Sigmoid colon (tissue), 7 donors: Measurements from ENCODE around the gene LTB. TPM values are rescaled to one million over a fixed set of nuclear protein-coding genes. Genes with fewer than 3 reads are reported as not detected.

Experiments
- DNase-seq: peaks from one replicate; pipeline ENCODE4 v3.0.0-alpha.2; 2019
- H3K27ac ChIP-seq, 4 donors: fragments of 200-600 bp; sonication (generic); one replicate each; pipeline ENCODE4 v1.5.1; 2016 to 2019; ENCODE audit warnings: mild to moderate bottlenecking in 1 of 4
- H3K27me3 ChIP-seq, 3 donors: fragments of 200-600 bp; sonication (generic); one replicate each; pipeline ENCODE4 v1.5.1; 2019; ENCODE audit warnings: mild to moderate bottlenecking in 1 of 3
- H3K36me3 ChIP-seq, 4 donors: fragments of 200-600 bp; sonication (generic); one replicate each; pipeline ENCODE4 v1.5.1; 2016 to 2019
- H3K4me1 ChIP-seq, 4 donors: fragments of 200-600 bp; sonication (generic); one replicate each; pipeline ENCODE4 v1.5.1; 2017 to 2019
- H3K4me3 ChIP-seq, 4 donors: fragments of 200-600 bp; sonication (generic); one replicate each; pipeline ENCODE4 v1.5.1; 2017 to 2019; ENCODE audit warnings: mild to moderate bottlenecking in 2 of 4, moderate library complexity in 1 of 4
- H3K9me3 ChIP-seq, 4 donors: fragments of 200-600 bp in 3 of 4; sonication (generic) in 3 of 4; one replicate each; pipeline versions ENCODE4 v1.5.1 to v1.6.1; 2013 to 2019
- CTCF ChIP-seq, 4 experiments: fragments of 450-650 bp in 3 of 4; fragments of 200-600 bp in 1 of 4; IDR thresholded peaks; one replicate each; pipeline ENCODE4 v1.5.1; 2016 to 2019; ENCODE audit warnings: antibody characterized with exemption in 4 of 4, mild to moderate bottlenecking in 3 of 4, moderate library complexity in 2 of 4
- EP300 ChIP-seq, 4 donors: sonication (generic); formaldehyde crosslinking; IDR thresholded peaks; one replicate each; pipeline ENCODE4 v1.6.1; 2017; ENCODE audit warnings: antibody characterized with exemption in 4 of 4
- POLR2A ChIP-seq, 2 donors: fragments of 450-650 bp; IDR thresholded peaks; one replicate each; pipeline ENCODE4 v1.6.1; 2016; ENCODE audit warnings: antibody characterized with exemption in 2 of 2, mild to moderate bottlenecking in 2 of 2, moderate library complexity in 2 of 2
- POLR2AphosphoS5 ChIP-seq, 4 donors: sonication (generic); formaldehyde crosslinking; IDR thresholded peaks; one replicate each; pipeline ENCODE4 v1.6.1; 2017; ENCODE audit warnings: antibody characterized with exemption in 4 of 4
- WGBS, 2 donors: extraction: QIAGEN DNeasy Blood & Tissue Kit; methylation state at CpG; one replicate each; pipeline ENCODE4 v1.1.7; 2013; 5-methylcytosine and 5-hydroxymethylcytosine counted together
- intact Hi-C: fragments of 100-400 bp; cut with DNase I; formaldehyde crosslinking; loops from one replicate; pipeline ENCODE4 v1.15.1; 2023
- polyA plus RNA-seq, 3 donors: library from polyadenylated mRNA; stranded (reverse); fragments of 200-250 nt; gene quantifications; one replicate each; pipeline ENCODE4 v1.2.3, GENCODE V29; 2013
- total RNA-seq, 4 donors: library from RNA; depleted of rRNA; stranded (reverse); fragments of >200 nt; gene quantifications; one replicate each; pipeline ENCODE4 v1.1.0, GENCODE V29; 2016
- donor health status: healthy with polysubstance abuse.
- donor health status: Bipolar disorder and iron deficiency.
- donor health status: healthy.

The LTB gene
- total and polyA plus RNA-seq, 7 donors = 0.66 to 90.8 (median 1.9) TPM; not detected in 2

- Histone ChIP-seq H3K4me3 (no peak overlapping the region), H3K4me1 (peaks cover 0 to 21% (median 17%) of the 10 kb centered on the region in 4 donors)
Observed at GRCh38 chr6:31579546-31580437, 2.4 kb downstream of the LTB start.

DNA sequence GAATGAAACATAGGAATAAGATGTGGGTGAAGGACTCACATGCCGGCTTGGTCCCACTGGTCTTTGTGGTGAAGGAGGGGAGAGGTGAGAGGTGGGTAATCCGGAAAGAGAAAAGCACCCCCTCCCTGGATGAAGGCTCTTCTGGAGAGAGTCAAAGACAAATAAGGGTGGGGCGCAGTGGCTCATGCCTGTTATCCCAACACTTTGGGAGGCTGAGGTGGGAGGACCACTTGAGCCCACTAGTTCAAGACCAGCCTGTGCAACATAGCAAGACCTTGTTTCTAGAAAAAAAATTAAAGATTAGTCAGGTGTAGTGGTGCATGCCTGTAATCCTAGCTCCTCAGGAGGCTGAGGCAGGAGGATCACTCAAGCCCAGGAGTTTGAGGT lies 3.1 kb downstream of the LTB start:
- Histone ChIP-seq H3K27ac (no peak overlapping the region), H3K36me3 (no peaks in the 10 kb centered on the region), H3K4me3 (no peak overlapping the region), H3K4me1 (peaks cover 0 to 21% (median 17%) of the 10 kb centered on the region in 4 donors), H3K27me3 (no peaks in the 10 kb centered on the region), H3K9me3 (no peaks in the 10 kb centered on the region)
- TF ChIP-seq POLR2AphosphoS5 (IDR thresholded peaks at IDR 0.05) = no peak
- no peak for TF ChIP-seq CTCF (IDR thresholded peaks at IDR 0.05)
- TF ChIP-seq POLR2A (IDR thresholded peaks at IDR 0.05) = no peak
- TF ChIP-seq EP300 (IDR thresholded peaks at IDR 0.05) = no peak
- WGBS, 2 donors = 79 to 87% methylated on average over 3 of the region's 3 CpGs
- intact Hi-C loops = no loop called here
- DNase-seq = no peak

More at GRCh38 chr6:31579546-31580437, 2.4 kb downstream of the LTB start:
- WGBS, 2 donors = 82 to 86% methylated on average over 8 of the region's 8 CpGs
- no peak for DNase-seq
- intact Hi-C loops = loop anchor here (2.0 kb wide), 1 partner anchor 33 kb away; the partner anchor contains the start of genes ATP6V1G2 and NFKBIL1
- H3K27ac ChIP-seq = peak overlapping the region in 1 of 4 donors; percentile 87
- H3K27me3 ChIP-seq = no peaks in the 10 kb centered on the region
- H3K36me3 ChIP-seq = no peaks in the 10 kb centered on the region
- no peaks in the 10 kb centered on the region for H3K9me3 ChIP-seq
- TF ChIP-seq EP300 (IDR thresholded peaks at IDR 0.05) = no peak
- no peak for TF ChIP-seq CTCF (IDR thresholded peaks at IDR 0.05)
- no peak for TF ChIP-seq POLR2A (IDR thresholded peaks at IDR 0.05)
- TF ChIP-seq POLR2AphosphoS5 (IDR thresholded peaks at IDR 0.05) = no peak

GRCh38 chr6:31578184-31579118 lies 3.8 kb downstream of the LTB start:
- 67 to 79% methylated on average over 12 of the region's 12 CpGs for WGBS, 2 donors
- H3K36me3 ChIP-seq = no peaks in the 10 kb centered on the region
- H3K27ac ChIP-seq = no peak overlapping the region
- no peaks in the 10 kb centered on the region for H3K27me3 ChIP-seq
- TF ChIP-seq POLR2A (IDR thresholded peaks at IDR 0.05) = no peak
- no peak for TF ChIP-seq CTCF (IDR thresholded peaks at IDR 0.05)
- TF ChIP-seq EP300 (IDR thresholded peaks at IDR 0.05) = no peak
- no peak for TF ChIP-seq POLR2AphosphoS5 (IDR thresholded peaks at IDR 0.05)
- no peaks in the 10 kb centered on the region for H3K9me3 ChIP-seq
- no peak overlapping the region for H3K4me3 ChIP-seq
- H3K4me1 ChIP-seq = peaks cover 0 to 21% (median 17%) of the 10 kb centered on the region in 4 donors
- DNase-seq = no peak
- intact Hi-C loops = no loop called here

DNA sequence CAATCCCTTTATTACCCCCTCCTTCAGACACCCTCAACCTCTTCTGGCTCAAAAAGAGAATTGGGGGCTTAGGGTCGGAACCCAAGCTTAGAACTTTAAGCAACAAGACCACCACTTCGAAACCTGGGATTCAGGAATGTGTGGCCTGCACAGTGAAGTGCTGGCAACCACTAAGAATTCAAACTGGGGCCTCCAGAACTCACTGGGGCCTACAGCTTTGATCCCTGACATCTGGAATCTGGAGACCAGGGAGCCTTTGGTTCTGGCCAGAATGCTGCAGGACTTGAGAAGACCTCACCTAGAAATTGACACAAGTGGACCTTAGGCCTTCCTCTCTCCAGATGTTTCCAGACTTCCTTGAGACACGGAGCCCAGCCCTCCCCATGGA lies 4.7 kb downstream of the LTB start:
- DNase-seq = no peak
- Histone ChIP-seq H3K27me3 (no peaks in the 10 kb centered on the region), H3K27ac (no peak overlapping the region), H3K4me3 (no peak overlapping the region), H3K9me3 (no peaks in the 10 kb centered on the region), H3K4me1 (peaks cover 0 to 21% (median 17%) of the 10 kb centered on the region in 4 donors), H3K36me3 (no peaks in the 10 kb centered on the region)
- intact Hi-C loops = no loop called here
- no peak for TF ChIP-seq CTCF (IDR thresholded peaks at IDR 0.05)
- no peak for TF ChIP-seq POLR2A (IDR thresholded peaks at IDR 0.05)
- no peak for TF ChIP-seq POLR2AphosphoS5 (IDR thresholded peaks at IDR 0.05)
- no peak for TF ChIP-seq EP300 (IDR thresholded peaks at IDR 0.05)
- 81 to 86% methylated on average over 3 of the region's 3 CpGs for WGBS, 2 donors
